ENCODE results near the gene MGST2.

Gene MGST2

DNA sequence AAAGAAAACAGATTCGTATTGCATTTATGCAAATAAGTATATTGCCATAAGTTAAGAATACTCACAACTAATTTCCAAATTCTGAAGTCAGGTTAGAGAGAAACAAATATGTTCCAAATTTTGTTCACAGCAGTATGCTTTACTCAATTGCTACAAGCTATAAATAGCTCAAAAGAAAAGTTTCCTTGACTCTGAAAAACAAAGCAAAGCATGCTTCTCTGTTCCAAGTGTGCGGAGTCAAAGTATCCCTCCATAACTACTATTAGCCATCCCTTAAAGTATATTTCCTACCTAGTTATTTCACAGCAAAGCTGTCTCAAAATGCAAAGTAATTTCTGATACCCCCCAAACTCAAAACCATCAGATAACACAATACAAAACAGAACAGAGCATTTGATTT is 47.3 kb downstream of the MGST2 start:
- DNase-seq, result no peak

- DNase-seq, result no peak
These were observed 50.2 kb downstream of the MGST2 start for GRCh38 chr4:139715746-139716391.

GRCh38 chr4:139718358-139718757 is 52.7 kb downstream of the MGST2 start:
- DNase-seq, result no peak

- no peak for DNase-seq
These were observed 53.2 kb downstream of the MGST2 start for GRCh38 chr4:139718833-139719232.

DNA sequence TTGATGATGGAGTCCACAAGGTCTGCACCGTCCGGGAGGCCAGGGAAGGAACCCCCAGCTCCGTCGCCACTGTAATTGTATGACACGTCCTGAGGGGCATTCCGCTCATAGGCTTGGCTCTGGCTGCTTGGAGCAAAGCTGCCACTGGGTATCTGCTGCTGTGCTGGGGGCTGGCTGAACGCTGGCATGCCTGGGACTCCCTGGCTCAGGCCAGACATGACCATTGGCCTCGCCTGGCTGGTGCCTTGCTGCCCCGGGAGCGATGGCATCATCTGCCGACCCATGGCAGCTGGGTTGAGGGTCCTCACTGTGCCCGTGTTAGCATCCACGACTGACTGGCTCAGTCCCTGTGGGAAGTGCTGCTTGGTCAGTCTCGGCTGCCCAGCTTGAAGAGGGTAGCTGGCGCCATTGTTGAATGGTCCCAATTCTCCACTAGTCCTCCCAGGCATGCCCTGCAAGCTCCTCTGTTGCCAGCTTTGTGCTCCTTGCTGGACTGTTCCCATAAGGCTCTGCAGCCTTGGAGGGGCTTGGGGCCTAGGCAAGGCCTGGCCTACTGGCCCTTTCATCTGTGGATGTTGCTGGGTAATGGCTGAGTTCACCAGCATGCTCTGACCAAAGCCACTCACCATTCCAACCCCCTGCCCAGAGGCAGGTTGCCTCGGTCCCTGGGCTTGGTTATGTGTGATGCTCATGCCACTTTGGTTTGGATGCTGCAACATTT is 53.9 kb downstream of the MGST2 start:
- no peak for DNase-seq

- no peak for DNase-seq
These were observed 55.2 kb downstream of the MGST2 start for GRCh38 chr4:139720806-139721205.

DNA sequence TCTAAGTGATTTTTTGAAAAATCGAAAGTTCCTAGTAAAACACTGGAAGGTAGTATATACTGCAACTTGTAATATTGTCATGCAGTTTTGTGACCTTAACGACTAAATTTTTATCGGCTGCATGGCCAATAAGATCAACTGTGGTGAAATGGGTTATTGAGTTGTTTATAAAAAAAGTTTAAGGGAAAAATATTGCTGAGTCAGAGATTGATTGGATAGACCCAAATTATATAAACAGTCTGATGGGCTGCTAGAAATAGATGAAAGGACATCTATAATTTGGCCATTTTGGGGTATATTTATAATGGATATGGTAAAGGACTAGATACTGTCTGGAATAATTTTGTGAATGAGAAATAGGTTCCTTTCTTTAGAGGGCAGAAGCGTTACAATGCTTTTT is 56.2 kb downstream of the MGST2 start:
- DNase-seq, result no peak

DNA sequence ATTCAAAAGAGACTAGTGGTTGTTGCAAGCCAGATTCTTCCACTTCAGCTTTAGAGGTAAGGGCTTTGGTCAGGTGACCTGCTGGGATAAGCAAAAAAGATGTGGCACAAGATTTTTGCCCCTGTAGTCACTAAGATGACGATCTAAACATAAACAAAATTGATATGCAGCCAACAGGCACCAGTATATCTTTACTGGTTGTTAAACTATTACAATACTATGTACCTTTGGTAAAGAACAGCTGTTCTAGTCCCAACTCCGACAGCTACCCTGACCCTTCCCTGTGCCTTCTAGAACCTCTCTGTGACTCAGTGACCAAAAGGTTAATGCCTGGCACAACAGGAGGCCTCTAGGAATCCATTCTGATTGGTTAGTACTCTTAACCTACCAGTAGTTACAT is 59.6 kb downstream of the MGST2 start:
- DNase-seq, result no peak

GRCh38 chr4:139726615-139727014 is 61.0 kb downstream of the MGST2 start:
- DNase-seq, result no peak

GRCh38 chr4:139728146-139728545 is 62.5 kb downstream of the MGST2 start:
- DNase-seq, result no peak

DNA sequence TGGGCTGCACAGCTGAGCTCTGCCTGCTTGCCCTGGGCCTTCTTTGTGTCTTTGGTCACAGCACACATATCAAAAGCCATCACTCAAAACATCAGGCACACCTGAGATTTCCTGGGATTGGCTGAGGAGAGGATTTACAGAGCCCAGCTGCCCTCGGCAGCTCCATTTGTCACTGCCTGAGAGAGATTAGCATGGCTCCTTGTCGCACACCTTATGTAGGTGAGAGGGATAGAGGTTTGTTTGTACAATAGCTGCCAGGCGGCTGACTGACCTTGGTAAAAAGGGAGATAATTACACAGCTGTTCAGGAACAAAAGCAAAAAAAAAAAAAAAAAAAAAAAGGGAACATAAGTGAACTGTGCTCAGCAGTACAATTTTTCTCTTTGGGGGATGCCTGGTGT is 63.2 kb downstream of the MGST2 start:
- no peak for DNase-seq

- no peak for DNase-seq
These were observed 67.5 kb downstream of the MGST2 start for GRCh38 chr4:139732991-139733570.

GRCh38 chr4:139734201-139734874 is 68.7 kb downstream of the MGST2 start:
- no peak for DNase-seq

DNA sequence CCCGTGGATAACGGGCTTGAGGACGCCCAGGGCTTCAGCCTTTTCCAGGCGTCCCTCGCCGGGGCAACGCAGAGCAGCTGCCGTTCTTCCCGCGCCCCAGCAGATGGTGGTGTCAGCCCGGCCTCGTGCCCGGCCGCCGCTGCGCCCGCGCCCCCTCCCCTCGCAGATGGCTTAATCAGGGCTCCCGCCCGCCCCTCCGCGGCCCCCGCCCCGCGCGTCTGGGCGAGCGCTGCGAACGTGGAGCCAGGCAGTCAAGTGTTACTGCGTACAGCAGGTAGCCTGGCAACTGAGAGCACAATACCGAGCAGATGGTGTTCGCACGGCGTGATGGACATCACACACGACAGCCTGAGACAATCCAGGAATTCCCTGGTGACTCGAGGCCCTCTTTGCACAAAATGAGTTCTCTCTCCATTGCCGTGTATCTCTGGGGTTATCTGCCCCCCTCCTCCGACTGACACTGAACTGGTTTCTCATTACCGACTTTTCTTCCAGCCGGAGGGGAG is 69.3 kb downstream of the MGST2 start:
- peak; percentile 94 for DNase-seq

DNA sequence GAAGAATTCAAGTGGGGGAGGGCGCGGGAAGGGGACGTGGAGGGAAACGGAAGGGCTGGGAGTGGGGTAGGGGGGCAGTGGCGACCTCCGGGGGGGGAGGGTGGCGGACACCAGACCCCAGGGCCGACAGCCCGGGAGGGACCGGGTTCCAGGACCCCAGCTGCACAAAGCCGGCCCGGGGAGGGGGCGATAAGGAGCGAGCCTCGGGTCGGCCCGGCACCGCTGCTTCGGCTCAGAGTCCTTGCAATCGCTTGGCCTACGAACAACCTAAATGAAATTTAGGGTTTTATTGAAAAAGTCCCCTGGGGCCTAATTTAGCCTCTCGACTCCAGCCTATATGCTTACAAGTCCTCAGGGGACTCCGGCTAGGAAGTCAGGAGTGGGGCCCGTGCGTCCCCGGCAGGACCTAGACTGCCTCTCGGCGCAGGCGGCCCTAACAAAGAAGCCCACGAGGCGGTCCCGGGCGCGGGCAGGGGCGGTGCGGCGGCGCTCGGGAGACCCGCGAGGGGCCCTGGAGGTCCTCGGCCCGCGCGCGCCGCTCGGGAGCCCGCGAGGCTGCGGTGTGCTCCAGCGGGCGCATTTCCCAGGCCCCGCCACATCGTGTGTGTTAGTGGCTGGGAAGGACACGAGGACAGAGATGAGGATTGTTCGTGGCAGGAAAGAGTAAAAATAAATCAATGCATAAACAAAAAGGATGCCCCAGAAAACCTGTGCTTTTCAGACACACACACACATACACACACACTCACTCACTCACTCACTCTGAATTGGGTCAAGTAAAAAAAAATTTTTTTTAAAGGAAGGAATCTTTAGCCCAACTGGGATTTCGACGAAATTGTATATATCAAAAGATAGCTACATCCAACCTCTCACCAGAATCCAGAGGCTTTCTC is 70.0 kb downstream of the MGST2 start:
- DNase-seq, result peak; percentile 76

GRCh38 chr4:139736274-139736660 is 70.6 kb downstream of the MGST2 start:
- DNase-seq, result no peak

GRCh38 chr4:139736661-139737060 is 71.0 kb downstream of the MGST2 start:
- DNase-seq, result no peak

- no peak for DNase-seq
These were observed 73.4 kb downstream of the MGST2 start for GRCh38 chr4:139738846-139739613.

DNA sequence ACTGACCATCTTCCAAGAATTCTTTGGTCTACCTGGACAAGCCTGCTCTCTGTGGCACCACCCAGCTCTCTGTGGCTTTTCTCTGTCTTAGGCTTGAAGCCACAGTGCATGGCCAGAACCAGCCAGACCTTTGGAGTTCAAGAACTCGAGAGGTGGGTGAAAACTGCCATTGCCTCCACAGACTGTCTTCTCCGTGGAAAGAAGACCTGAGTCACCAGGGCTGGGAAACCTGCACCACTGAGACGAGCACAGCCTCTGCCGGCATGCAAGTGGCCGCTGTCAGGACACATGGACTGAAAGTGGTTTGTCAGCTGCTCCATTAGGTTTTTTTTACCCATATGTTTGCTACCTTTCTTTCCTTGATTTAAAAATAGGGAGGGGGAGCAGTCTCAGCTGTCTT is 74.5 kb downstream of the MGST2 start:
- DNase-seq, result no peak

GRCh38 chr4:139740531-139741041 is 75.0 kb downstream of the MGST2 start:
- peak; percentile 73 for DNase-seq

GRCh38 chr4:139743027-139743426 is 77.4 kb downstream of the MGST2 start:
- DNase-seq, result no peak

- no peak for DNase-seq
These were observed 78.6 kb downstream of the MGST2 start for GRCh38 chr4:139744232-139744631.

All from left hindlimb (tissue), 1 donor.